ENCODE data around the gene ST8SIA2. TPM values are rescaled to one million over a fixed set of nuclear protein-coding genes. Genes with fewer than 3 reads are reported as not detected.

The ST8SIA2 gene
- total RNA-seq, 2 donors from 2014 or later, result not detected

DNA sequence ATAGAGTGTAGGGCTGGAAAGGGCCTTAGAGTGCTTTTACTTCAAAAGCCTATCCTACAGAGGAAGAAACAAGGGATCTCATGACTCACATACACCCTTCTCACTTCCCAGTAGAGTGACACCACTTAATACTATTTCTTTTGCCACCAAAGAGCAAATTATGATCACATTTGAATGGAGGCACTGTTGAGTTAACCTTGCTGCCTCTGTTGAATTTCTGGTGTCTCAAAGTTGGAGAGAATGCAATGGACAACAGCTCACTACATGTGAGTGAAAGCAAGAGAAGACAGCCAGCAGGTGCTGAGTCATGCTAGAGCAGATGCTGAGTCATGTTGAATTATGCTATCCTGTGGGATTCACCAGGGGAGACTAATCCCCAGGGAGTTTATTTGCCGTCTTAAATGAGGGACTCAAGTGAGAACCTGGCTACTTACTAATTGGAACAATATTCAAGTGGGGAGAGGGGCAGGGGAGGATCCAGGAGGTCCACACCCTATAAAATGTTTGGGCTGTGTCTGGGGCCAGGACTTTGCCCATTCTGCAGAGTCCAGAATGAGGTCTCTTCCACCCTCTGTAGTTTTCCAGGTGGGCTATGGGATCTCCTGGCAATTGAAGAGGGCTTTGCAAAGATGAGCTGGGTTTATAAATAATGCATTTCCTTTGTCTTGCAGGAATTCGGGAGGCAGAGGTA is 35.8 kb downstream of the ST8SIA2 start:
- H3K27me3 Mint-ChIP-seq, result peaks cover 47% of the 10 kb centered on the region
- H3K4me3 Mint-ChIP-seq, result no peak overlapping the region
- no peaks in the 10 kb centered on the region for H3K4me1 Mint-ChIP-seq
- H3K27ac Mint-ChIP-seq, result no peak overlapping the region
- no peaks in the 10 kb centered on the region for H3K9me3 ChIP-seq (ENCODE audit: control insufficient read depth, low read length, poor library complexity, severe bottlenecking)
- no peaks in the 10 kb centered on the region for H3K36me3 Mint-ChIP-seq (ENCODE audit: low read depth)
- ATAC-seq (no peak), DNase-seq (no peak)

DNA sequence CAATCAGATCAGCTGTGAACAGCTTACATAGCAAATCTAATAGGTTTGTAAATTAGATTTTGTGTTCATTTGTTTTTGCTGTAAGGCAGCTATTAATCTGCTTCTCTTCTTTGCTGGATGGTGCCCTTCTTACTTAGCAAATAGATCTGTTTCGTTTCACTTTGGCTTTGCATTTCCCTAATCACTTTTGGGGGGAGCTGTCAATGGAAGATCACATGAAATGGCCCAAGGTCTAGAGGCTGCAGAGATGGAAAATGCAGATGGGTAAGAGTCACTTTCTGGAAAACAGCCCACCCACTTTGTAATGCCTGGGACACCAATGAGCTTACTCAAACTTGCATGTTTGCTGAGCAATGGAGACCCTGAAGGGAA is 36.4 kb downstream of the ST8SIA2 start:
- H3K9me3 ChIP-seq (ENCODE audit: control insufficient read depth, low read length, poor library complexity, severe bottlenecking), result no peaks in the 10 kb centered on the region
- H3K36me3 Mint-ChIP-seq (ENCODE audit: low read depth), result no peaks in the 10 kb centered on the region
- H3K27me3 Mint-ChIP-seq, result peaks cover 47% of the 10 kb centered on the region
- DNase-seq (no peak), ATAC-seq (no peak)
- no peak overlapping the region for H3K27ac Mint-ChIP-seq
- H3K4me1 Mint-ChIP-seq, result no peaks in the 10 kb centered on the region
- H3K4me3 Mint-ChIP-seq, result no peak overlapping the region

DNA sequence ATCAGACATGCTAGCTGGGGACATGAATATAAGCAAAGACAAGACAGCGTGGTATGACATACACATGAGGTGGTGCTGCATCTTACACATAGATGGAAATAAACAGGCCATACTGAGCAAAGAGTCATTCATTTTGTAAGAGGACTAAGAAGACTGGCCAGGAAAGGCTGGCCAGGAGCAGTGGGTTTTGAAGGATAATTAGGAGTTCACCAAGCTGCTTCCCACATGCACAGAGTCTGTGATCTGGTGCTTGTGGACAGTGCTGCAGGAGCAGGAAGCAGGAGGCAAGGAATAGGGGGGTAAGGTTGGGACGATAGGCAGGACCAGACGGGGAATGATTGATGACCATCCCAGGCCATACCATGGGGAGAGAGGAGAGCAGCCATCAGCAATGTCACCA is 41.5 kb downstream of the ST8SIA2 start:
- ATAC-seq (no peak), DNase-seq (no peak)
- Mint-ChIP-seq H3K27me3 (peaks cover 47% of the 10 kb centered on the region), H3K4me3 (no peak overlapping the region), H3K27ac (no peak overlapping the region), H3K4me1 (no peaks in the 10 kb centered on the region), H3K36me3 (ENCODE audit: low read depth) (no peaks in the 10 kb centered on the region)
- H3K9me3 ChIP-seq (ENCODE audit: control insufficient read depth, low read length, poor library complexity, severe bottlenecking), result no peaks in the 10 kb centered on the region

DNA sequence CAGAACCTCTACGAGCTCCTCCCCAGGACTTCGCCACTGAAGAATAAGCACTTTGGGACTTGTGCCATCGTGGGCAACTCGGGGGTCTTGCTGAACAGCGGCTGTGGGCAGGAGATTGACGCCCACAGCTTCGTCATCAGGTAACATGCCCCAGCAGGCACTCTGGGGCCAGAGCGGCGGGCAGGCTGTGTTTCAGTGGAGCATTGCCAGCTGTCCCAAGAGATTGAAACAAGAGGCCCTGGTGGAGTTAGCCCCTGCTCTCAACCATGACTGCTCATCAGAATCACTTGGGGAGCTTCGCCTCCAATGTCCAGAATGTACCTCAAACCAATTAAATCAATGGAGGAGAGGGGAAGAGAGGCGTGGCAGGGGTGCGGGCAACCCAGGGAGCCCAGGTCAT is 44.8 kb downstream of the ST8SIA2 start:
- Mint-ChIP-seq H3K27ac (no peak overlapping the region), H3K4me3 (no peak overlapping the region), H3K27me3 (peaks cover 40% of the 10 kb centered on the region), H3K4me1 (no peaks in the 10 kb centered on the region), H3K36me3 (ENCODE audit: low read depth) (no peaks in the 10 kb centered on the region)
- DNase-seq (no peak), ATAC-seq (no peak)
- H3K9me3 ChIP-seq (ENCODE audit: control insufficient read depth, low read length, poor library complexity, severe bottlenecking), result no peaks in the 10 kb centered on the region

DNA sequence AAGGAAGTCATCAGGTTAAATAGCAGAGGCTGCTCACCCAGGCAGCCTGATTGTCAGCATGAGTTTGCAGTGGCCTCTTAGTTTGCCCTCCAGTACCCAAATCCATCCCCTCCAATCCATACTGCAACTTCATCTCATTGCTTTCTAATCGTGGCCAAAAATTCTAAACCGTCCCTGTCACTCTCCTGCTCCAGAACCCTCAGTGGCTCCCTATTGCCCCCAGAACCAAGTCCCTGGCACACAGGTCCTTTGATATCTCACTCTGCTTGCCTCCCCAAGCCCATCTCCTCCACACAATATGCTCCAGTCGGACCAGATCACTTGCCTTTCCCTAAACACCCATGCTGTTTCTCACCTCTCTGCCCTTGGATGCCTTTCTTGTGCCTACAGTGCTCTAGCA is 49.7 kb downstream of the ST8SIA2 start:
- no peaks in the 10 kb centered on the region for H3K9me3 ChIP-seq (ENCODE audit: control insufficient read depth, low read length, poor library complexity, severe bottlenecking)
- ATAC-seq, result no peak
- no peaks in the 10 kb centered on the region for H3K4me1 Mint-ChIP-seq
- no peaks in the 10 kb centered on the region for H3K36me3 Mint-ChIP-seq (ENCODE audit: low read depth)
- no peak overlapping the region for H3K4me3 Mint-ChIP-seq
- DNase-seq, result no peak
- no peak overlapping the region for H3K27ac Mint-ChIP-seq
- H3K27me3 Mint-ChIP-seq, result peaks cover 3% of the 10 kb centered on the region

DNA sequence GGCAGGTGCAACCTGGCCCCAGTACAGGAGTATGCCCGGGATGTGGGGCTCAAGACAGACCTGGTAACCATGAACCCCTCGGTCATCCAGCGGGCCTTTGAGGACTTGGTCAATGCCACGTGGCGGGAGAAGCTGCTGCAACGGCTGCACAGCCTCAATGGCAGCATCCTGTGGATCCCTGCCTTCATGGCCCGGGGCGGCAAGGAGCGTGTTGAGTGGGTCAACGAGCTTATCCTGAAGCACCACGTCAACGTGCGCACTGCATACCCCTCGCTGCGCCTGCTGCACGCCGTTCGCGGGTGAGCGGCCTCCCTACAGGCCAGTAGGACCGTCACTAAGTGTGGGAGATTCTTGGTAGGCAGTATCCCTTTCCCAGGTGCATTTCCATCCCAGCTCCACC is 51.0 kb downstream of the ST8SIA2 start:
- no peak for DNase-seq
- H3K4me3 Mint-ChIP-seq, result no peak overlapping the region
- no peak for ATAC-seq
- no peak overlapping the region for H3K27ac Mint-ChIP-seq
- H3K27me3 Mint-ChIP-seq, result no peaks in the 10 kb centered on the region
- H3K4me1 Mint-ChIP-seq, result no peaks in the 10 kb centered on the region
- H3K9me3 ChIP-seq (ENCODE audit: control insufficient read depth, low read length, poor library complexity, severe bottlenecking), result no peaks in the 10 kb centered on the region
- H3K36me3 Mint-ChIP-seq (ENCODE audit: low read depth), result no peaks in the 10 kb centered on the region

DNA sequence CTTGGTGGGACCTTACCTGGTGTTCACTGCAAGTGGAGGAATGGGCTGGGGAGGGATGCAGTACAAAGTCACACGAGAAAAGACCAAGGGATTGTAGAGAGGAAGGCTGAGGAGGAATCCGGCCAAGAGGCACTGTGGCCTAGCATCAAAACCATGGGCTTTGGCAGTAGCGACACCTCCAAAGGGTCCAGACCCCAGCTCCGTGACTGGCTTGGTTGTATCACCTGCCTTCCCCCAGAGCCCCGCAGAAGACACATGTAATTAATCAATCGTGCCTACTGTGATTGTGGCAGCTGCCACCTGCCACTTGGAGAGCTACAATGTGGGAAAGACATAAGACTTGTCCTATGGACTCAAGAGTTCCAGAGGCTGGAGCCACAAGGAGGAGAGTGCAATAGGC is 54.7 kb downstream of the ST8SIA2 start:
- DNase-seq, result no peak
- Mint-ChIP-seq H3K4me1 (no peaks in the 10 kb centered on the region), H3K36me3 (ENCODE audit: low read depth) (no peaks in the 10 kb centered on the region), H3K27ac (no peak overlapping the region), H3K27me3 (peaks cover 32% of the 10 kb centered on the region), H3K4me3 (no peak overlapping the region)
- no peak for ATAC-seq
- no peaks in the 10 kb centered on the region for H3K9me3 ChIP-seq (ENCODE audit: control insufficient read depth, low read length, poor library complexity, severe bottlenecking)

DNA sequence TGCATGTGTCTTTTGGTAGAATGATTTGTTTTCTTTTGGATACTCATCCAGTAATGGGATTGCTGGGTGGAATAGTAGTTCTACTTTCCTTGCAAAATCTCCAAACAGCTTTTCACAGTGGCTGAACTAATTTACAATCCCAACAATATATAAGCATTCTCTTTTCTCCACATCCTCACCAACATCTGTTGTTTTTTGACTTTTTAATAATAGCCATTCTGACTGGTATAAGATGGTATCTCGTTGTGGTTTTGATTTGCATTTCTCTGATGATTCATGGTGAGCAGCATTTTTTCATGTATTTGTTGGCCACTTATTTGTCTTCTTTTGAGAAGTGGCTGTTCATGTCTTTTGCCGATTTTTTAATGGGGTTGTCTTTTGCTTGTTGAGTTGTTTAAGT is 55.8 kb downstream of the ST8SIA2 start:
- Mint-ChIP-seq H3K4me3 (no peak overlapping the region), H3K27me3 (peaks cover 38% of the 10 kb centered on the region), H3K36me3 (ENCODE audit: low read depth) (no peaks in the 10 kb centered on the region), H3K4me1 (no peaks in the 10 kb centered on the region), H3K27ac (no peak overlapping the region)
- ATAC-seq, result no peak
- DNase-seq, result no peak
- no peaks in the 10 kb centered on the region for H3K9me3 ChIP-seq (ENCODE audit: control insufficient read depth, low read length, poor library complexity, severe bottlenecking)

DNA sequence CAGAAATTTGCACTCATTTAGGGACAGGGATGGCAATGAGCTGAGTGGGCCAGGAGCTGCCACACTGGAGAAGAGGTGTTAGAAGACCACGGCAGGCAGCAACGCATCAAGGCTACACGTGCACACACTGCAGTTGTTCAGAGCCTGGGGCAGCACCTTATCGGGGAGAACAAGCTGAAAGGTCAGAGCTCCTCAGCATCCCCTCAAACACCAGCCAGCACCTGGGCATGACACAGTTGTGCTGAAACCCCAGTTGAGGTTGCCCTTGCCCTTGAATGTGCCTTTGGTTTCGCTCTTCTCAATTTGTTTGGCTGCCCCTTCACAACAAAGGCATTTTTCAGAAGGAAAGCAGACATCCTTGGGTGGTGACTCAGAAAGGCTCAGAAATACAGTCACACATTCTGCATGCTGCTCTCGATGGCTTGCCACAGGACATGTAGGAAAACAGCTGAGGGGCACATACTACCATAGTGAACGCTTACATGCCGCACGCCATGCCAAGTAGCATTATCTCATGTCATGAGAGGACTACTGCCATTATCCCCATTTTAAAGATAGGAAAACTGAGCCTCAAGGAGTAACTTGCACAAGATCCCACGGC is 57.6 kb downstream of the ST8SIA2 start:
- Mint-ChIP-seq H3K27ac (no peak overlapping the region), H3K36me3 (ENCODE audit: low read depth) (no peaks in the 10 kb centered on the region), H3K4me3 (no peak overlapping the region), H3K27me3 (peaks cover 43% of the 10 kb centered on the region), H3K4me1 (no peaks in the 10 kb centered on the region)
- ATAC-seq (no peak), DNase-seq (no peak)
- H3K9me3 ChIP-seq (ENCODE audit: control insufficient read depth, low read length, poor library complexity, severe bottlenecking), result no peaks in the 10 kb centered on the region

DNA sequence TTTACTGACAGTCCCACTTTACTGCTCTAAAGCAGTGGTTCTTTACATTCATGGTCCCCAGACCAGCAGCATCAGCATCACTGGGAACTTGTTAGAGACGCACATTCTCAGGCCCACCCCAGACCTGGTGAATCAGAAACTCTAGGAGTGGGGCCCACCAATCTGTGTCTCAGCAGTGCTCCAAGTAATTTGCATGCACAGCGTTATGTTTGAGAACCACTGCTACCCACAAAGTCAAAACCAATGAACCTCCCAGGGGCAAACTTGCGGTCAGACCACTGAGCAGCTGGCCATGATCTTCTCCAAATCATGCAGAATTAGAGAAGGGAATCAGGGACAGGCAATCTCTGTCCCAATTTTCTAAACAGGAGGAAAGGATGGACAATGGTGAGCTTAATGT is 58.5 kb downstream of the ST8SIA2 start:
- no peaks in the 10 kb centered on the region for H3K4me1 Mint-ChIP-seq
- no peak overlapping the region for H3K27ac Mint-ChIP-seq
- H3K27me3 Mint-ChIP-seq, result peaks cover 46% of the 10 kb centered on the region
- DNase-seq, result no peak
- no peaks in the 10 kb centered on the region for H3K9me3 ChIP-seq (ENCODE audit: control insufficient read depth, low read length, poor library complexity, severe bottlenecking)
- no peak for ATAC-seq
- H3K36me3 Mint-ChIP-seq (ENCODE audit: low read depth), result no peaks in the 10 kb centered on the region
- H3K4me3 Mint-ChIP-seq, result no peak overlapping the region

DNA sequence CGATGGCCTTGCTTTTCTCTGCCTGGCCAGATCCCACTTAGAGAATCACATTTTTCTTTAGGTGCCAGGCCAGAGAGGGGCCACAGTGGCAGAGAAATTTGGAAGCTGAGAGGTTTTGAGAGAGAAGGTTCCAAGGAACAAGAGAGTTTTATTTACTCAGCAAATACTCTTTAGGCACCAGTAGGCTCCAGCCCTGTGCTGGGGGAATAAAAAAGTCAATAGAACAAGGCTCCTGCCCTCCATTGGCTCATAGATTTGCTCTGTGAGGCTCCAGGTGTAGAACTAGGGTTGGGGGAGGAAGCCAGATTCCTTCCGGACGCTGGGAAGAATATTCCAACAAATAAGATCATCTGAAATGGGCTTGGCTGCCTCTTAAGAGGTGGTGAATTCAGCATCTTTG is 59.9 kb downstream of the ST8SIA2 start:
- no peak overlapping the region for H3K4me3 Mint-ChIP-seq
- no peak for ATAC-seq
- no peaks in the 10 kb centered on the region for H3K4me1 Mint-ChIP-seq
- no peak overlapping the region for H3K27ac Mint-ChIP-seq
- DNase-seq, result no peak
- H3K36me3 Mint-ChIP-seq (ENCODE audit: low read depth), result no peaks in the 10 kb centered on the region
- H3K9me3 ChIP-seq (ENCODE audit: control insufficient read depth, low read length, poor library complexity, severe bottlenecking), result no peaks in the 10 kb centered on the region
- peaks cover 60% of the 10 kb centered on the region for H3K27me3 Mint-ChIP-seq

DNA sequence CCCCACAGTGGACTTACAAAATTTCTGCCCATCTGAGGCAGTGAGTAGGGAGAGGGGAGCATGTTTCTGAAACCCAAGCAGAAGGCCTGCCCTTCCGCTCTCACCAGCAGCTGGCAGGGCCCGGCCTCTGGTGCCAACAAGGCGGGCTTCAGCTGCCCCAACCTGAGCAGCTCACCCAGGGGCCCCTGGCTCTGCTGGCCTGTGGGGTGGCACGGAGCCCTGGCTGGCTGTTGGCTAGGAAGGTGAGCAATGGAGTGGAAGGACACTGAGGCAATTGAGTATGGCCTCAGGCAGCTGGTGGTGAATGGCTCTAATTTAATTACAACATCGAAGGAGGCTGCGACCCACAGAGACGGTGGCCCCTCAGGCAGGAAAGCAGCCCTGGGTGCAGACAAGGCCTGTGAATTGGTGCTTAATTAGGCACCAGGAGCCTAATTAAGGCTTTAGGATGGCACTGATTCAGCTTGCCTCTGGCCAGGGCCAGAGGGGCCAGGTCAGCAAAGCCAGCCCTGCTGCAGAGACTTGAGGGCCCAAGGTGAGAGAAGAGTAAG is 60.9 kb downstream of the ST8SIA2 start:
- Mint-ChIP-seq H3K27ac (no peak overlapping the region), H3K4me3 (no peak overlapping the region), H3K27me3 (peaks cover 60% of the 10 kb centered on the region), H3K36me3 (ENCODE audit: low read depth) (no peaks in the 10 kb centered on the region), H3K4me1 (no peaks in the 10 kb centered on the region)
- no peak for ATAC-seq
- DNase-seq, result no peak
- no peaks in the 10 kb centered on the region for H3K9me3 ChIP-seq (ENCODE audit: control insufficient read depth, low read length, poor library complexity, severe bottlenecking)

DNA sequence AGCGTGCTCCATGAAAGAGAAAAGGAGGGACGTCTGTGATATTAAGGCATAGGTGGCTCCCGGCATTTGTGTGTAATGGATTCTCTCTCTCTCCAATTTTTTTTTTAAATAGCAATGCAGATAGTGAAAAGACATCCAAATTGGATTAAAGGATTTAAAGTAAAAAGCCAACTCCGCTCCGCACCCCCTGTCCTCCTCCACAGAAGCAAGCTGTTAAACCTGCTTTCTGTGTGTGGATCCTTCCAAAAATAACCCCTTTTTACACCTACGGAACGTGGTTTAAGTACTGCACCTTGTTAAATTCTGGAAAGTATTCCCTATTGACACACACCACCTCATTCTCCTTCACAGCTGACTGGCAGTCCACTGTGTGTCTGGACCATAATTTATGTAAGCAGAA is 61.6 kb downstream of the ST8SIA2 start:
- ATAC-seq, result no peak
- H3K9me3 ChIP-seq (ENCODE audit: control insufficient read depth, low read length, poor library complexity, severe bottlenecking), result no peaks in the 10 kb centered on the region
- Mint-ChIP-seq H3K4me1 (no peaks in the 10 kb centered on the region), H3K27ac (no peak overlapping the region), H3K4me3 (no peak overlapping the region), H3K36me3 (ENCODE audit: low read depth) (no peaks in the 10 kb centered on the region), H3K27me3 (peaks cover 58% of the 10 kb centered on the region)
- DNase-seq, result no peak

DNA sequence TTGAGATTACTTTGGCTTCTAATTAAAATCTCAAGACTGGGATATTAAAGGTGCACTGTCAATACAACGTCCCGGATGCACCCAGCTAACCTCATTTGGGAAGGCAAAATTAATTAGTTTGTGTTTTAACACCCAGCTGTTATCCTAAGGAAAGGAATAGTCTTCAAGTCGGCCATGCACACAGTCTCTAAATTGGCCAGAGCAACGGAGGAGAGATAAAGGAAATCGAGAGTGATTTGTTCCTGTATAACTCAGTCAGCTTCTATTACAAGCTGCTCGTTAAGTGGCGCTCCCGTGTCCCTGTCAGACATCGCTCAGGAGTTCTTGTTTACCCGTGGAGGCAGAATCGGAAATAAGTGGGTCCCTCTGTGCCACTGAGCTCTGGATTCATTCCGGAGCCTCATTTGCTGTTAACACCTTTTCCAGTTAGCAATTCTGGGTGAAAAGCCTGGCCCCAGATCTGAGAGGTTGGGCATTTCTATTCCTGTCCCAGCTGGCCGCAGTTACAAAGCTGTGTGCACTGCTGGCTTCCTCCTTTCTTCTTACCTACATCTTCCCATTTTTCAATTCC is 63.9 kb downstream of the ST8SIA2 start:
- ATAC-seq, result no peak
- peaks cover 53% of the 10 kb centered on the region for H3K27me3 Mint-ChIP-seq

More for the DNA sequence above, 63.9 kb downstream of the ST8SIA2 start:
- Mint-ChIP-seq H3K4me1 (no peaks in the 10 kb centered on the region), H3K27ac (no peak overlapping the region), H3K36me3 (ENCODE audit: low read depth) (no peaks in the 10 kb centered on the region), H3K4me3 (no peak overlapping the region)
- H3K9me3 ChIP-seq (ENCODE audit: control insufficient read depth, low read length, poor library complexity, severe bottlenecking), result no peaks in the 10 kb centered on the region
- DNase-seq, result no peak
